HT-29 (cell line): Measurements from ENCODE around the gene MORN5. TPM values are rescaled to one million over a fixed set of nuclear protein-coding genes. Genes with fewer than 3 reads are reported as not detected.
A peak's percentile ranks its signal among the peaks of the same experiment; 100 is the strongest.

Source experiments
- DNase-seq: peaks from one replicate; pipeline ENCODE4 v3.0.0-alpha.2; 2015; ENCODE audit warnings: low spot score
- total RNA-seq: library from RNA; depleted of rRNA; stranded (reverse); fragments of >200 nt; shearing (Covaris generic); gene quantifications from 2 replicates; pipeline ENCODE4 v1.2.3, GENCODE V29; 2014

MORN5 gene
- total RNA-seq, 1 experiment from 2014 or later = not detected

DNA sequence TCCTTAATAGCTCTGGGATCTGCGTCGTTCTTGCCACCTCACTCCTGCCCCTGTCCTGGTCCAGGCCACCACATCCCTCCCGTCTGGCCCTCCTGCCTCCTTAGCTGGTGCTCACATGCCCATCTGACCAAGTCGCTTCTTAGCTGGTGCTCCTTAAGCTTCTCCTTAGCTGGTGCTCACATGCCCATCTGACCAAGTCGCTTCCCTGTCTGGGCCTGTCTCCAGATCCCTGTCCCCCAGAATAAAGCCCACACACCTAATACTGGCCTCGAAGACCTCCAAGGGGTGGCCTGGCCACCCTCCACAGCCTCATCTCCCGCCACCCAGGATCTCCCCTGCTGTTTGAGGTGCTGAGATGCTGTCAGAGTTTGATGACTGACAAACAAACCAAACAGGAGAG lies 35.2 kb upstream of the MORN5 start:
- DNase-seq = no peak

DNA sequence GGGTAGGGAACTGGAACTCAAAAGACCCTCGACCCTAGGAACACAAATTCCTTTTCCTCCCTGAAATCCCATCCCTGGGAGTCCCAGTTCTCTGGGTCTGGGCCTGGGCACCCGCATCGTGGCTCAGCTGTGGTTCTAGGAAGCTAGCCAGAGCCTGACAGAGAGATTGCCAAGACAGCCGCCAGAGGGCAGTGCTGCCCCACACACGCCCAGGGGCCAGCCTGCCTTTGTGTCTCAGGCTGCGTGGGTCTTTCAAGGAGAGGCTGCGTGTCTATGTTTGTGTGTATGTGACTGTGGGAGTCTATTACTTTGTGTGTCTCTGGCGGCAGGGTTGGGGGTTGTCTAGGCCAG lies 34.6 kb upstream of the MORN5 start:
- peak; percentile 82 for DNase-seq

DNA sequence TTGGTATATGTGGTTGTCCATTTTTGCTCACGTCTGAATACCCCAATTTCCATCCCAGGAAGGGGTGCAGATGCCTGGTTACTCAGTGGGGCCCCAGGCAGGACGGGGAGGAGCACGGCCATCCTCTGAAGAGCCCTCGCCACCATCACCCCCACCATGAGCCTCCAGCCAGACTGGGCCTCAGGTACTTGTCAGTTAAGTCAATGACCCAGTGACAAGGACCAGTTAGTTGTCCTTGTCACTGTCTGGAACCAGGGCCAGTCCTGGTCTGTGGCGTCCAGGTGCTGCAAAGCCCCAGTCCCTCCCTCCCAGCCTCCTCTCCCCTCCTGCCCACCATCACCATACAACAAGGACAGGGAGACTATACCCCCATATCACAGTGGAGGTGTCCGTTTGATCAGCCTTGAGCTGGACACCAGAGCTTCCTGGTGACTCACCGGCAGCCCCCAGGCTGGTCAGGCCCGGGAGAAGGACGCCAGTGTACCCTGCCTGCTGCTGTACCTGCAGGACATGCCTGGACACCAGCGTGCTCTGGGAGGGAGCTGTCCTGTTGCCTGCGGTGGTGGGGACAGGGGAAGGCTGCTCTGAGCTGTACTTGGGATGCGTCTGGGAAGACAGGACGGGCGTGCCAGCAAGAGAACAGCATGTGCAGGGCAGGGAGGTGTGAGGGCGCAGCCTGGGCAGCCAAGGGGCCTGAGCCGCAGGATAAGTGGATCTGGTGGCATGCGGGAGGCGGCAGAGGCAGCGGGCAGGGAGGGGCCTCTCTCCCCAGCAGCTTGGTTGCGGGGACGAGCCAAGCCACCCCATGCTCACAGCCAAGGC lies 34.0 kb upstream of the MORN5 start:
- DNase-seq = no peak

DNA sequence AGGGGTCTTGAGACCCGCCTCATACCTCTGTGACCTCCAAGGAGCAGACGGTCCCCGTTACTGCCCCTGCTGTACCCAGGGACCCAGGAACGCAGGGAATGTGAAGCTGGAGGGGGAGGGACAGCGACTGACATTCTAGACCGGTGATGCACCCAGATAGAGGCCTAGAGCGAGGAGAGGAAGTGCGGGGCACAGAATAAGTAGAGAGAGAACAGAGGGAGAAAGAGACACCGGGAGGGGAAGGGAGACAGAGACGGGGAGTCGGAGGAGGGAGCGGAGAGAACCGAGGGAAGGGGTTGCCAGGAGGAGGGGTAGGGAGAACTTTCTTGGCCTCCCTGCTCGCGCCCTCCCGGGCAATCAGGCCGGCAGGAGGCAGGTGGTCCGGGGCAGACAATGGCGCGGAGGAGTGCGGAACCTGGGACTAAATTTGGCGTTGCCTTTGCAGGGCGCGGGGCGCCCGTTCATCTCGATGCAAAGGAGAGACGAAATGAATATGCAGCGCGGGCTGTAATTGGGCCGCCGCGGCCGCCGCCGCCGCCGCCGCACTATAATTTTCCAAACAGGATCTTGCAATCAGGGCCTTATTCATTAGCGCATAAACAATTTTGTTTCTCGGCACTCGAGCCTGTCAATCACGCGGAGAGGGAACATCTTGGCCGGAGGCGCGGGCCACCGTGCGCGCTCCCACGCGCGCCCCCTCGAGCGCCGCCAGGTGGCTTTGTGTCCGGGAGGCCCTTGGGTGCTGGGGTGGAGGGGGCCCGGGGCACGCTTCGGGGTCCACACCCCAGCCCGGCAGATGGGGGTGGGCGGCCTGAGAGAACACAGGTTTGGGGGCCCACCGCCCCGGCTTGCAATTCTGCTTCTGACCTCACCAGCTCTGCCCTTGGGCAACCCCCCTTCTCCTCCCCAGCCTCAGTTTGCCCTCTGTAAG lies 33.1 kb upstream of the MORN5 start:
- DNase-seq = no peak

DNA sequence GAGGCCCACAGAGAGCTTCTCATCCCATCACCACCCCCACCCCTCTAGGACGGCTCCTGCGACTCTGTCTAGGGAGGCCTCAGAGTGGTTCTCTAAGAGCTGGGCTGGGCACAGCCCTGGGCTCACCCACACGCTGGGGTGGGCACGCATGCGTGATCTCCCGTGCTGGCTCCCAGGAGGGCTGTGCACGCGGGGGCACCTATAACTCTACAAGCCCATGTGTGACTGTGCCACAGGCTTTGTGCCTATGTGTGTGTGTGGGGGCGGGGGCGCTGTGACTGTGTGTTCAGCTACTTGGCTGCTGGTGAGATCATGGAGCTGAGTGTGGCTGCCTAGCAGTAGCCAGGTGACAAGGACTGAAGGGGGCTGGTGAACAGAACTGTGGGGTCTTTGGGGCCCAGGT lies 32.3 kb upstream of the MORN5 start:
- DNase-seq = no peak

DNA sequence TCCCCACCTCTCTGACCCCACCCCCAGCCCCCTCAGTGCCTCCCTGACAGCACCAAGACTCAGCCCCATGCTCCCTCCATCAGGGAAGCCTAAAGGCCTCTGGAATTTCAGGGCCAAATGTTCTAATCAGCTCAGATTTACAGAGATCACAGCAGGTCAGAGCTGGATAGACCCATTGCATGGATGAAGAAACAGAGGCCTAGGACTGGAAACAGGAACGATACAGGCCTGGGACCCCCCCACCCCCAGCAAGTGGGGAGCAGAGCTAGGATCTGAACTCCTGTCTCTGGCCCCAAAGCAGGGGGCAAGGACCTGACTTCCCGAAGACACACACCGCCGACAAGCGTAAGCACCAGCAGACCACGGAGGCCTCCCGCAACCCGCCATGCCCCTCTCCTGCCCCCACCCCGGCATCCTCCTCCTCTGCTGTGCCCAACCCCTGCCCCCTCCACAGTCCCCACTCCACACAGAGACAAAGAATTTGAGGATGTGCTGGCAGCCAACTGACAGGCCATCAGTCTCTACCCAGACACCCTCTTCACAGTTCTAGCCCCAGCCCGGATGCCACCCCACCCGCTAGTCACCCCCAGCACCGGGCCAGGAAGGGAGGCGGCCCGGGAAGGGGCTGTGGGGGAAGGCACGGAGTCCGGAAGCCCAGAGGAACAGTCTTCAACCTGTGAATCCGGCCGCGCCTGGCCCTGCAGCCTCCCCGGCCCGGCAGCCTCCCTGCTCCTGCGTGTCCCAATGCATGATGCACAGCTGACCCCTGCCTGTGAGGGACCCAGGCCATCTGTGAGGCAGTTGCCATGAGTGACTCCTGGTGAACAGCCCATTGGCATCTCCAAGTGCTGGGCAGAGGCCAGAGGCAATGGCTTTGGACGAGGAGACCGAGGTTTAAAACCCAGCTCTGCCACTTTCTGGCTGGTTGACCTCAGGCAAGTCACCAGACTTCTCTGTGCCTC lies 31.4 kb upstream of the MORN5 start:
- DNase-seq = no peak

DNA sequence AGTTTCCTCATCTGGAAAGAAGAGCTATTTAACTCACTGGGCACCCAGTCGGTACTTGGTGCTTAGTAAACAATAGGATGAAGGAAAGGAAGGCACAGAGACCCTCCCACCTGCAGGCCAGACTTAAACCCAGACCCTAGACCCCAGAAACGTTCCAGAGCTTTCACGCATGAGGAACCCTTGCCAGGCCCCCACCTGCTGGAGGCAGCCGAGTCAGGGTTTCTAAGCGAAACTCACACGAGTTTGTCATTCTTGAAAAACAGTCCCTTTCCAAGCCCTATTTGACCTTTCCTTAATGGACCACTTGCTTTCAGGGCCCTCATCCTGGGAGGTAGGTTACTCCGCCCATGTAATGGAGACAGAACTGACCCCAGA lies 30.8 kb upstream of the MORN5 start:
- no peak for DNase-seq

DNA sequence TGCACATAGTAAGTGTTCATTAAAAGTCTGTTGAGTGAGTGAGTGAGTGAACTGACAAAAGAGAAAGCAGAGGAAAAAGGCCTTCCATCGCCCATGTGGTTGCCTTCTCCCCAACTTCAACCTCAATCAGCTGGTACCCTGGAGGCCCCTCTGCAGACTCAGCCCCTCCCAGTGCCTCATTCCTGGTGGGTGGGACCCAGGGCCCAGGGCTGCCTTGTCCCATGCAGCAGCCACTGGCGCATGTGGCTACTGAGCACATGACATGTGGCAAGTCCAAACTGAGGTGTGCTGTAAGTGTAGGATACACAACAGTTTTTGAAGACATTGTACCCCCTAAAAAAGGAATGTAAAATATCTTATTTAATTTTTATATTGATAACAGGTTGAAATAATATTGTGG lies 29.7 kb upstream of the MORN5 start:
- no peak for DNase-seq

DNA sequence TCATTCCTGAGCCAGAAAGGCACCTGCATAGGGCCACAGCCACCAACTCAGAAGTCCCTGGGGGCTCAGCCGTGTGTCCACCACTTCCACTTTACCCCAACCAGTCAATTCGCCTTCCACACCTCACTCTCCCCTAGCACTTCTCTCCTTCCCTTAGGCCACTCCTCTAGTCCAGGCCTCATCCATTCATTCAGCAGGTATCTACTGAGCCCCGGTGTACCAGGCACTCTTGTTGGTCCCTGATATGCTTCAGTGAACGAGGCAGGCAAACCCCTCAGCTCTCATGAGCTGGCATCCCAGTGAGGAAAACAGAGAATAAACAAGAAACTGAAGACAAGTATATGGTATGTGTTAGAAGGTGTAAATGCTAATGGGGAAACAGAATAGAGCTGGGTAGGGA lies 28.9 kb upstream of the MORN5 start:
- DNase-seq = no peak

DNA sequence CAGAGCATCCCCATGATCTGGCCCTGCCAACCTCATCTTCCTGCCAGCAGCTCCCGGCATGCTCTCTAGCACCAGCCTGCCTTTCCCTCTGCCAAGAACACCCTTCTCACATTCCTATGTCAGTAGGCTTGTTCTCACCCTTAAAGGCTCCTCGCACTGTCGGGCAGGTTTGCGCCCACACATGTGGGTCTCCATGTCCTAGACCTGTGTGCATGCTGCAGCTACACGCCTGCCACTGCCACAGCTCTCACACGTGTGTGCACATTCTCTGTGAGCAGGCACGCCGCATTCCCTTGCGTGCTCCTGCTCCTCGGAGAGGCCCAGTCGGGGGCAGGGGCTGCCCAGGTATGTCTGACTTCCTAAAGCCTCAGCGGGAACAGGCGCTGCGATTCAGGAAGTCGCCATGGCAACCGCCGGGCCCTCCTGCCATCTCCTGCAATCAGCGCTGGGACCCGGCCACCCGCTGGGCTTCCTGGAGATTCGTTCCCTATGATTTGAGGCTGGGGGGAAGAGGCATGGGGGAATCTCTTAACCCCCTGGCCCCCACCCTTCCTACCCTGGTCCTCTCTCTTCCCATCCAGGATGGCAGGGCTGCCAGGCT lies 28.2 kb upstream of the MORN5 start:
- DNase-seq = no peak

DNA sequence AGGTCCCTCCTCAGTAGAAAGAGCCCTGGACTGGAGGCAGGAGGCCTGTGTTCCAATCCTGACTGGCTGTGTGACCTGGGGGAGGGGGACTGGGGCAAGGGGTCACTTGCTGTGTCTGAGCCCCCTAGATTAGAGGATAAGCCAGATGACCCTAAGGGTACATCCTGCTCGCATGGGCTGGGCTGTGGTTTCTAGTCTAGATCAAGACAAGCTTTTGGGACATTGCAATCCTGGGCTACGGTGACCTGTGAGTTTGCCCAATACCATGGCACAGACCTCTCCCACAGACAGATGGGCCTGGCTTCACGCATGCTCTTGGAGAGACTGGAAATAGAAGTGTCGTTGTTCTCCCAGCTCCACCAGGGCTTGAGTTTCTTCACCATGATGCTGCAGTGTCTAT lies 27.2 kb upstream of the MORN5 start:
- no peak for DNase-seq

DNA sequence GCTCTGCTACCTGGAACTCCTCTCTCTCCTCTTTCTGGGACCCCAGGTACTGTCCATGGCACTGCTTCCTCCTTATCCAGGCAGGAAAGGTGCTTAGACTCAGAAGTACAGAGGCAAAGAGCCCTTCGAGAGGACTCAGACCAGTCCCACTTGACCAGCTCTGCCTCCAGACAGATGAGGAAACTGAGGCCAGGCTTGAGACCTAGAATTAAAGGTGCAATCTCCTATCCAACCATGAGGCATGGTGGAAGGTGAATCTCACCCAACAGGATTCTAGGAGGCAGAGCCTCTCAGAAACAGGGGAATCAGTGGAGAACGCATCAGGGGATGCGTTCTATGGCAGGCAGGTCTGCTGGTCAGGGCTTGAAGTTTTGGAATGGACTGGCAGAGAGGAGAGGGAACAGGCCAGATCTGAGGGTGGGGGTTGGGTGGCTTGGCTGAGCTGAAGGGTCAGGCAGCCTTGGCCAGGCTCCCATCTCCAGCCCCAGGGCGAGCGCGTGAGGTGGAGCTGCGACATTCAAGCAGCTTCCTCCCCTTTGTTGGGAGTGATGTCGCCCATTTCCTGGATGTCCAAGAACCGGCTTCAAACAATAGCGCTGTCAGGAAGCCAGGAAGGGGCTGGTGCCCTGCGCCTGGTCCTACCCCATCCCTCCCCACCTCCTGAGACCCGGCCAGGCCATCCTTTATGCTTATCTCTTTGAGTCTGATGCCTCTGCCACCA lies 26.3 kb upstream of the MORN5 start:
- DNase-seq = no peak

DNA sequence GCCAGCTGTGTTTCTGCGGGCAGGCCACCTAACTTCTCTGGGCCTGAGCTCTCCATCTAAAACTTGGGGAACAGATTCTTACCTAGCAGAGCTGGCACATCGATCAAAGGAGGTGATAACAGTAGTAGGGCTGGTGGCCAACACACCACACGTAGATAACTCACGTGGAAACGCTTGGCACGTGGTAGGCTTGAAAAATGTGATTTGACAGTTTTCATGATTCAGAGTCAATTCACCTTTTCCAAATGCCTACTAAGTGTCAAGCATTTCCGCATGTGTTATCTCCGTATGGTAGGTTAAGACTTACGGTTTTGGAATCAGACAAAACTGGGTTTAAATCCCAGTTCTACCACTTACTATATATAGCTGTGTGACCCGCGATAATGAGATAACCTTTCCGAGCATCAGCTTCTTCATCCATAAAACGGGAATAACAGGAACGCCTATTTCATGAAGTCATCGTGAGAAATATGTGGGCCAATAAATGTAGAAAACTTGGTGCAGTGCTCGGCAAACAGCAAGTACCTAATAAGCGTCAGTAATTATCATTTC lies 25.6 kb upstream of the MORN5 start:
- no peak for DNase-seq

DNA sequence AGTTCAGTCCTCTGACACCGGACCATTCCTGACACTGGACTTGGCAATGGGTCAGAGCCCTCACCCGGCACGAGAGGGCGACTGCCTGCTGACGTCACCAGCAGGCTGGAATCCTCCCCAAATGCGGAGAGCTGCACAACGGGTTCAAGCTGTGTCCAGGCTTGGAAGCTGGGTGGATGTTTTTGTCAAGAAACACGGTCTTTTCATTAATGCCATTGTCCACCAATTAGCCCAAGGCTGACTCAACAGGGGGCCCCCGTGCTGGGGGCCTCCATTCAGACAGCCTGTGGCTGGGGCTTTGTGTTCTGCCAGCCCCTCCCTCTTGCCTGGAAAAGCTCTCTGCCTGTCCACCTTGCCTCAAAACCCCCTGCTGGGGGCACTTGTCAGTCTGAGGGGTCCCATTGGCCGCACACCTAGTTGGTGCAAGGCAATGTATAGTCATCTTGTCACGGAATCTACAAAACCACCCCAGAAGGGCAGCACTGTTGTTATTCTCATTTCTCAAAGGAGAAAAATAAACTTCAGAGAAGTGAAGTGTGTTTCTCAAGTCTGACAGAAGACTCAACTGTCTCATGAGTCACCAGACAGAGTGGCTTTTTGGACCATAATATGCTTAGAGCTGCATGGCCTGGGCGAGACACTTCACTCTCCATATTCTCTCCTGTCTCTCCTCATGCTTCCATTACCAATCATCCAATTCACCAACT lies 24.7 kb upstream of the MORN5 start:
- no peak for DNase-seq

DNA sequence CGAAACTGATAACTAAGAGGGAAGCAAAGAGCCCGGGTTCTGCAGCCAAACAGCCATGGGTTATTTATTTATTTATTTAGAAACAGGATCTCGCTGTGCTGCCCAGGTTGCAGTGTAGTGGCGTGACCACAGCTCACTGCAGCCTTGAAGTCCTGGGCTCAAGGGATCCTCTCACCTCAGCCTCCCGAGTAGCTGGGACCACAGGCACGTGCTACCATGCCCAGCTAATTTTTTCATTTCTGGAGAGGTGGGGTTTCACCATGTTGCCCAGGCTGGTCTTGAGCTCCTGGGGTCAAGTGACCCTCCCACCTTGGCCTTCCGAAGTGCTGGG lies 24.2 kb upstream of the MORN5 start:
- DNase-seq = no peak

DNA sequence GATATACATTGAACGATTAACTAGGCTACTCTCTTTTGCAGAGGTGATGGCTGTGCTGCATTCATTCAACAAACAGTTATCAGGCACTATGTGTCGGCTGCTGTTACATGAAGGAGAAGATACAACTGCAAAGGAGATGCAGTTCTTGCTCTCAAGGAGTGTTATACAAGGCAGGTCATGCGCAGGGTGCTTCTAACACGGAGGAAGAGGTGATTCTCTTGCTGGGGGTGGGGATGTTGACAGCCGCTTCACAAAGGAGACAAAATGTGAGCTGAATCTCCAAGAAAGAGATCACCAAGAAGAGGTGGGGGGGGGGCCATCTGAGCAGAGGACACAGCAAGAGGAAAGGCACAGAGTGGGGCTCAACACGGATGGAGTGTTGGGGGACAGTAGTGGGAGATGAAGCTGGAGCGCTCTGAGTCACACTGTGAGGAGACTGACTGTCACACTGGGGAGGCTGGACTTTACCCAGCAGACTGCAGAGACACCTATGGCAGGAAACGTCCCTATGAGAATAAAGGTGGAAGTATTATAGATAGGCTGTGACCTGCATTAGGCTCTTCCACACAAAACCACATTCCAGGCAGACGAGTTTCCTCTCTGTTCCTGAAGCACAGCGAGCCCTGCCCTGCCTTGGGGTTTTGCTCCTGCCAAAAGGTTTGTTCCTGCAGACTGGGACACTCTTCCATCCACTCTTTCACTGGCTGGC lies 21.0 kb upstream of the MORN5 start:
- DNase-seq = no peak

DNA sequence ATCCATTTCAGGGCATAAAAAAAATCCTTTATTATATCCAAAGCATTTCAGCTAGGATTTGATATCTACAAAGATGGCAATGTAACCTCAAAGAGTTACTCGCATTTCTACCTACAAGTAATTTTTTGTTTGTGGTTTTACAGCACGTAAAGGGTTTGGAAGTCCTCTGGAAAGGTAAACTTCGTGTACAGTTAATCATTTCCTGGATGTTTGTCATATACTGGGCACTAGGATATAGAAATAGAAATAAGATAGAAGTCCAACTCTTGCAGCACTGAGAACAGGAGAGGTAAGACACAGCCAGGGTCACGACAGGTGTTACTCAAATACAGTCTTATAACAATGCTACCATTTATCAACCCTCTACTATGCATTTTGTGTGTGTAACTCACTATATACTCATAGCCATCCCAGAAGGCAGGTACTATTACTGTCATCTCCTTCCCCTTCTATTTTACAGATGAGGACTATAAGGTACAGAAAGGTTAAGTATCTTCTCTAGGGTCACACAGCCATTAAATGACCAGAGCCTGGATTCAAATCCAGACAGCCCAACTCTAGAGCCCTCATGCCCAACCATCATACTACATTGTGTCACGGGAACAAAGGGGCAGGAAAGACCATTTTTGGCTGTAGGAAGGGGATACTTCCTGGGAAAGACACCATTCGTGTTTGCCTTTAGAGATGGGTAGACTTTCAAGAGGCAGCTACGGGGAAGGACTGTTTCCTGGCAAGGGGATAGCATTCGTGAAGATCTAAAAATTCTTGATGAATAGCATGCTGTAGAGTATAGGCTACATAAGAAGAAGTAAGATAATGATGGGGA lies 19.1 kb upstream of the MORN5 start:
- no peak for DNase-seq

DNA sequence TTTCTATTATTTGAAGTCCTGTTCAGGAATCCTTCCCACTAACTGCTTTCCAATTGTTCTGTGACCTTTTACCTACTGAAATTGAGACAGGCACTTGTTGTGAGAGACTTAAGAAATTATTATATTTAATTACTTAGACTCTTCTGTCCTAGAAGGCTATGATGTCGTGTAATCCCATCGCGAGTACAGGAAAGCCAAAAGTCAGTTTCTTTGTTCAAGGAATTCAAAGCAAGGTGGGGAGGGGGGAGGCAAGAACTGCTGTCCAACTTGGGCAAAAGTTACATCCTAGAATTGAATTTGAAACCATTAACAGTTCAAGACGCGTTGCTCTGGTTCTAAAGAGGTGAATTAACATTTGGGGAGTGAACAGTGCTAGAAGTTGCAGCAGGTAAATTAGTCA lies 18.0 kb upstream of the MORN5 start:
- no peak for DNase-seq
